ENCODE results near the gene BEST1.
"Not testable (repeated sequence)": the region's sequence is repeated elsewhere in the genome, so short reads cannot be mapped to it uniquely, and the experiment has no call there.

The BEST1 gene

GRCh38 chr11:61964666-61965271, 14.6 kb downstream of the BEST1 start:
- DNase-seq (ENCODE audit: low read depth): not testable (repeated sequence)

GRCh38 chr11:61966734-61967115, 16.6 kb downstream of the BEST1 start:
- DNase-seq (ENCODE audit: low read depth): peak; percentile 60

GRCh38 chr11:61967116-61967923, 17.2 kb downstream of the BEST1 start, which contains the start of gene FTH1:
Gene FTH1 (minus strand): TSS chr11:61967634. CDS start chr11:61967425, 209 bp downstream.
- peak; percentile 92 for DNase-seq (ENCODE audit: low read depth)

GRCh38 chr11:61967924-61968757, 18.0 kb downstream of the BEST1 start:
- peak; percentile 42 for DNase-seq (ENCODE audit: low read depth)

GRCh38 chr11:61968758-61969390, 18.7 kb downstream of the BEST1 start:
- no peak for DNase-seq (ENCODE audit: low read depth)

- no peak for DNase-seq (ENCODE audit: low read depth)
Measured at GRCh38 chr11:61969391-61969758, 19.2 kb downstream of the BEST1 start.

- peak; percentile 88 for DNase-seq (ENCODE audit: low read depth)
Measured at GRCh38 chr11:61969838-61970662, 19.9 kb downstream of the BEST1 start.

- peak; percentile 99 for DNase-seq (ENCODE audit: low read depth)
Measured at GRCh38 chr11:61971248-61972111, 21.3 kb downstream of the BEST1 start.

GRCh38 chr11:61972112-61972671, 22.0 kb downstream of the BEST1 start:
- no peak for DNase-seq (ENCODE audit: low read depth)

- DNase-seq (ENCODE audit: low read depth): peak; percentile 94
Measured at GRCh38 chr11:61972672-61973475, 22.7 kb downstream of the BEST1 start.

- DNase-seq (ENCODE audit: low read depth): no peak
Measured at GRCh38 chr11:61973476-61974162, 23.5 kb downstream of the BEST1 start.

GRCh38 chr11:61974766-61975631, 24.8 kb downstream of the BEST1 start:
- no peak for DNase-seq (ENCODE audit: low read depth)

- no peak for DNase-seq (ENCODE audit: low read depth)
Measured at GRCh38 chr11:61975638-61976419, 25.7 kb downstream of the BEST1 start.

GRCh38 chr11:61976420-61976800, 26.3 kb downstream of the BEST1 start:
- DNase-seq (ENCODE audit: low read depth): no peak

- DNase-seq (ENCODE audit: low read depth): no peak
Measured at GRCh38 chr11:61976813-61977475, 26.8 kb downstream of the BEST1 start.

Measured in iris pigment epithelial cell (primary cell).